ENCODE data around the gene ZBTB7B.

The ZBTB7B gene

DNA sequence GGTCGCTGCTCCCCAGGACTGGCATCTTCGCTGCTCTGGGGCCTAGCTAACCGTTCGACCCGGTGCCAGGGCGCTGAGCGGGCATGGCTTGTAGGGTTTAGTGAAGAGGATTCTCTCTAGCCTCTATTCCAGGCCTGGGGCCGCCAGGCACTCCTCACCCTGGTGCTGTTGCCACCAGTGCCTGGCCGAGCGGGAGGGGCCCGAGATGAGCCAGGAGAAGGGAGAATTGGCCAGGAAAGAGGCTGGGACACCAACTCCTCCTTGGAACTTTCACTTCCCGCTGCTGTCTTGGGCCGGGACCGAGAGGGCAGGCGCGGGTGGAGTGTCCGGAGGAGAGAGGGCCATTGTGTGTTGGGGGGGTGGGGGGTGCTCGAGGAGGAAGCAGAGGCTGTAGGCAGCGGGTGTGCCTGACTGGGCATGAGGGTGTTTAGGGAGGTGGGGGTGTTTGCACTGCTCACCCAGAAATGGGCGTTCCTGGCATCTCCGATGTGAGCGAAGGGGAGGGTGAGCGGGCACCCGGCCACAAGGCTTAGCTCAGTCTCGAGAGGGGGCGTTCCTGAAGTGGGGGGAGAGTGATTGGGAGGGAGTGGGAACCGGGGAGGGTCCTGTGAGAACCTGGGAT is 49.3 kb downstream of the ZBTB7B start:
- DNase-seq (ENCODE audit: insufficient read length, low spot score): peak; percentile 44
- FAIRE-seq: no peak

GRCh38 chr1:155052439-155053395 is 50.1 kb downstream of the ZBTB7B start:
- DNase-seq (ENCODE audit: insufficient read length, low spot score): peak; percentile 48
- FAIRE-seq: no peak

- DNase-seq (ENCODE audit: insufficient read length, low spot score) (no peak), FAIRE-seq (no peak)
Measured at GRCh38 chr1:155053531-155054105, 51.0 kb downstream of the ZBTB7B start.

GRCh38 chr1:155057104-155057503 is 54.5 kb downstream of the ZBTB7B start:
- FAIRE-seq (no peak), DNase-seq (ENCODE audit: insufficient read length, low spot score) (no peak)

GRCh38 chr1:155057788-155058211 is 55.2 kb downstream of the ZBTB7B start:
- no peak for FAIRE-seq
- DNase-seq (ENCODE audit: insufficient read length, low spot score): no peak

- FAIRE-seq: no peak
- no peak for DNase-seq (ENCODE audit: insufficient read length, low spot score)
Measured at GRCh38 chr1:155060736-155061135, 58.1 kb downstream of the ZBTB7B start.

DNA sequence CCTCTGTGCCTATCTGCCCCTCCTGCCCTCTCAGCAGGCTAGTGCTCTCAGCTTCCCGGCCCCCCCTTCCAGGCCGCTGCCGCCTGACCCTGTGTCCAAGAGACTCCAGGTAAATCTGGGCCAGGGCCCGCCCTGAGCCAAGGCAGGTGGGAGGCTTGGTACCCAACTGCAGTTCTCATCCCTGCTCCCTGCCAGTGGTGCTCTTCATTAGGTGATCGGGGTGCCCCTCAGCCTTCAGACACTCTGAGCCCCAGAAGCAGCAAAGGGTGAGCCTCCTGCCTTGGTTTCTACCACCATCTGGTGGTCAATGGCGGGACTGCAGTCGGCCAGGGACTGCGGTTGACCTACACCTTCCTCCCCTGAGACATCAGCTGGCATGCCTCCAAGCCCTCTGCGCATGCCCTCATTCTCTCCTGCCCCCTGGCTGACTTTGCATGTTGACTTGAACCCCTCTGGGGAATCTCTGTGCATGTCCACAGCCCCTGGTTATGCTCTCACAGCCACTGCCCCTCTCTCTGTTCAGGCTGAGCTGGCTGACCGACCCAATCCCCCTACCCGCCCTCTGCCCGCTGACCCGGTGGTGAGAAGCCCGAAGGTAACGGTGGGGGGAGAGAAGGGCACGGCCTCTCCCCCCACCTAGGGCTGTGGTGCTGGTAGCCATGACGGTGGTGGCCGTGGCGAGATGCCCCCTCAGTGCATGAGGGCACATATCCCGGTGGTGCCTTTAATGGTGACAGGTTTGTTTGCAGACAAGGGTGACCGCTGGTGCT is 59.0 kb downstream of the ZBTB7B start:
- DNase-seq (ENCODE audit: insufficient read length, low spot score) (peak; percentile 94), FAIRE-seq (peak; percentile 99)

GRCh38 chr1:155062151-155062686 is 59.6 kb downstream of the ZBTB7B start:
- DNase-seq (ENCODE audit: insufficient read length, low spot score) (no peak), FAIRE-seq (no peak)

GRCh38 chr1:155062702-155063411 is 60.3 kb downstream of the ZBTB7B start:
- DNase-seq (ENCODE audit: insufficient read length, low spot score): peak; percentile 72
- FAIRE-seq: no peak

- DNase-seq (ENCODE audit: insufficient read length, low spot score): peak; percentile 92
- FAIRE-seq: peak; percentile 96
Measured at GRCh38 chr1:155063550-155064110, 61.0 kb downstream of the ZBTB7B start, which contains the start of gene EFNA4. EFNA4 (plus strand) TSS chr1:155063740; CDS start chr1:155063824, 84 bp downstream.

DNA sequence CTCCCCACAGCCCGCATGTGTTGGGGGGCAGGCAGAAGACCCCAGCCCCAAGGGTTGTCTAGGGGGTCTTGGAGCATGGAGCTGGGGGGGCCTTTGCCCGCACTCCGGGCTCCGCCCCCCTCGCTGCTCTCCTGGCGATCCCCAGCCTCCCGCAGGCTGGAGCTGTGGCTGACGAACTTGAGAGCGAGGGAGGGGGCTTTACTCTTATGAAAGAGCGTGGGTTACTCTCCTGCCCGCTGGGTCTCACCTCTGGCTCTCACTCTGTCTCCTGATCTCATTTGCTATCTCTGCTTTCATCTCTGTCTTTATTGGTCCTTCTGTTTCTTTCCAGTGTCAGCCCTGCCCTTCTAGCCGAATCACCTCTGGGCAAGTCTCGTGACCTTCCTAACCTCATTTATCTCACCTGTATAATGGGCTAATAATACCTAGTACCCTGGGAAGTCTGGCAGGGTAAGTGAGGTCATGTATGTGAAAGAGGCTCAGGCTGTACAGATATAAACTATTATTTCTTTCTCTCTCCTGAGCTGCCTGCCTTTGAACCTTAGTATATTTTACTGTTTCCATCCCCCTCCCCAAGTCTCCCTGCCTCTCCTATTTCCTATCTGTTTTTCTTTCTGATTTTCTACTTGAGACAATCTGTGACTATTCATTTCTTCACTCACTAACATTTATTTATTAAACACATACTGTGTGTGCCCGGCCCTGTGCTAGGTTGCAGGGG is 61.7 kb downstream of the ZBTB7B start:
- FAIRE-seq (peak; percentile 87), DNase-seq (ENCODE audit: insufficient read length, low spot score) (no peak)

- FAIRE-seq: no peak
- no peak for DNase-seq (ENCODE audit: insufficient read length, low spot score)
Measured at GRCh38 chr1:155064832-155065429, 62.3 kb downstream of the ZBTB7B start.

GRCh38 chr1:155066777-155067176 is 64.2 kb downstream of the ZBTB7B start:
- DNase-seq (ENCODE audit: insufficient read length, low spot score) (no peak), FAIRE-seq (no peak)
